Keratinocyte (primary cell): ENCODE measurements around the gene MAP3K3. TPM values are rescaled to one million over a fixed set of nuclear protein-coding genes. Genes with fewer than 3 reads are reported as not detected.

ENCODE experiments used
- DNase-seq: peaks from one replicate; pipeline ENCODE4 v3.0.0-alpha.2; 2011; ENCODE audit warnings: low read depth, missing footprints, low spot score
- FAIRE-seq: peaks from 2 replicates; lab custom pipeline; 2011; peaks lifted over from hg19 to GRCh38; lab: Jason Lieb, UNC
- H2AFZ ChIP-seq: 2 replicates; pipeline ENCODE4 v1.6.0; 2012; ENCODE audit warnings: low read length, control low read depth, inconsistent platforms; ENCODE audit not compliant: control insufficient read depth
- H3K27ac ChIP-seq: 2 replicates; pipeline ENCODE4 v1.5.1; 2011; ENCODE audit warnings: low read length; ENCODE audit not compliant: control insufficient read depth, insufficient read depth
- H3K27me3 ChIP-seq: 3 replicates; pipeline ENCODE4 v1.6.0; 2011; ENCODE audit warnings: low read length; ENCODE audit not compliant: control insufficient read depth, insufficient read depth; ENCODE audit errors: extremely low read depth
- H3K36me3 ChIP-seq, 2 experiments: 2 replicates in 1 of 2; 3 replicates in 1 of 2; pipeline ENCODE4 v1.5.1; 2011; ENCODE audit warnings: low read length in 2 of 2, mild to moderate bottlenecking in 1 of 2; ENCODE audit not compliant: control insufficient read depth in 2 of 2, insufficient read depth in 2 of 2; ENCODE audit errors: extremely low read depth in 1 of 2
- H3K4me1 ChIP-seq: 3 replicates; pipeline ENCODE4 v1.5.1; 2011; ENCODE audit warnings: low read length; ENCODE audit not compliant: control insufficient read depth, insufficient read depth; ENCODE audit errors: extremely low read depth
- H3K4me2 ChIP-seq: 3 replicates; pipeline ENCODE4 v1.6.0; 2011; ENCODE audit warnings: low read depth, low read length; ENCODE audit not compliant: control insufficient read depth, insufficient read depth; ENCODE audit errors: extremely low read depth
- H3K4me3 ChIP-seq, 3 experiments: fragments of 200-600 bp in 1 of 3; sonication (generic) in 1 of 3; 2 replicates in 2 of 3; 3 replicates in 1 of 3; pipeline ENCODE4 v1.5.1; 2011 to 2016; ENCODE audit warnings: low read length in 3 of 3, mild to moderate bottlenecking in 3 of 3, control low read depth in 2 of 3, inconsistent platforms in 1 of 3, low read depth in 1 of 3, mixed read lengths in 1 of 3, mixed run types in 1 of 3, moderate library complexity in 1 of 3; ENCODE audit not compliant: control insufficient read depth in 2 of 3, insufficient read depth in 2 of 3; ENCODE audit errors: extremely low read depth in 1 of 3
- H3K79me2 ChIP-seq: 2 replicates; pipeline ENCODE4 v1.6.0; 2012; ENCODE audit warnings: low read length; ENCODE audit not compliant: control insufficient read depth, insufficient read depth
- H3K9ac ChIP-seq: 3 replicates; pipeline ENCODE4 v1.6.0; 2011; ENCODE audit warnings: low read length; ENCODE audit not compliant: control insufficient read depth, insufficient read depth; ENCODE audit errors: extremely low read depth
- H3K9me1 ChIP-seq: 3 replicates; pipeline ENCODE4 v1.6.0; 2011; ENCODE audit warnings: low read length; ENCODE audit not compliant: control insufficient read depth, insufficient read depth; ENCODE audit errors: extremely low read depth
- H3K9me3 ChIP-seq: 2 replicates; pipeline ENCODE4 v1.5.1; 2012; ENCODE audit warnings: low read depth, low read length; ENCODE audit not compliant: control insufficient read depth
- H4K20me1 ChIP-seq: 3 replicates; pipeline ENCODE4 v1.6.0; 2011; ENCODE audit warnings: low read length; ENCODE audit not compliant: control insufficient read depth, insufficient read depth; ENCODE audit errors: extremely low read depth
- CTCF ChIP-seq, 3 experiments: IDR thresholded peaks in 1 of 3; conservative IDR thresholded peaks in 1 of 3; optimal IDR thresholded peaks in 1 of 3; 2 replicates in 2 of 3; 3 replicates in 1 of 3; pipeline versions ENCODE3 to v1.5.1; 2011; ENCODE audit warnings: low read length in 3 of 3, mild to moderate bottlenecking in 3 of 3, moderate library complexity in 2 of 3, control low read depth in 1 of 3, inconsistent platforms in 1 of 3; ENCODE audit not compliant: insufficient read depth in 2 of 3; ENCODE audit errors: extremely low read depth in 1 of 3
- EZH2 ChIP-seq: IDR thresholded peaks from one replicate; pipeline ENCODE4 v1.6.1; 2012; ENCODE audit warnings: inconsistent platforms, mild to moderate bottlenecking, low read length, moderate library complexity
- dilution Hi-C: fragments of 300-500 bp; cut with MboI; formaldehyde crosslinking; loops from one replicate; pipeline ENCODE4 v1.7.0; 2020; ENCODE audit warnings: low sequenced_read_pairs; ENCODE audit not compliant: extremely low pct_ligation_motif_present
- polyA plus RNA-seq, 5 experiments: library from polyadenylated mRNA; depleted of rRNA in 3 of 5; stranded (reverse) in 3 of 5; stranded (forward) in 1 of 5; unstranded in 1 of 5; fragments of >200 nt; gene quantifications; 1 replicate in 1 of 5; 2 replicates in 3 of 5; 3 replicates in 1 of 5; pipeline versions ENCODE4 v1.2.1 to v1.2.3, GENCODE V29; 2011 to 2012; ENCODE audit warnings: missing spikeins in 2 of 5, low read depth in 1 of 5, low replicate concordance in 1 of 5

Gene MAP3K3
- polyA plus RNA-seq, 1 donor (not counting 4 experiments of a cell fraction or from before 2014, with no cell fraction given), result 9.8 TPM

GRCh38 chr17:63646488-63646806, 24.2 kb downstream of the MAP3K3 start:
- TF ChIP-seq EZH2 (no peak), CTCF (optimal IDR thresholded peaks at IDR 0.05 in 1 of 3, IDR thresholded peaks at IDR 0.05 in 1 of 3, conservative IDR thresholded peaks at IDR 0.05 in 1 of 3; ENCODE audit: extremely low read depth in 1 of 3, insufficient read depth in 2 of 3, low read length in 3 of 3) (no peak)
- H4K20me1 ChIP-seq, result no peaks in the 10 kb centered on the region
- H3K27ac ChIP-seq, result no peak overlapping the region
- H3K4me2 ChIP-seq, result peak overlapping the region; percentile 29
- no peak overlapping the region for H2AFZ ChIP-seq
- H3K9ac ChIP-seq, result no peak overlapping the region
- H3K27me3 ChIP-seq, result no peaks in the 10 kb centered on the region
- no peaks in the 10 kb centered on the region for H3K79me2 ChIP-seq
- FAIRE-seq, result no peak
- dilution Hi-C loops, result no loop called here
- H3K4me1 ChIP-seq, result peaks cover 23% of the 10 kb centered on the region
- H3K9me1 ChIP-seq, result peaks cover 2% of the 10 kb centered on the region
- DNase-seq, result no peak
- H3K36me3 ChIP-seq, result no peaks in the 10 kb centered on the region
- no peaks in the 10 kb centered on the region for H3K9me3 ChIP-seq
- H3K4me3 ChIP-seq, result no peak overlapping the region

- H3K4me3 ChIP-seq, result no peak overlapping the region
- FAIRE-seq, result peak; percentile 13
- no peak overlapping the region for H3K9ac ChIP-seq
- no peak overlapping the region for H3K4me2 ChIP-seq
- no peak overlapping the region for H3K27ac ChIP-seq
- H3K27me3 ChIP-seq, result no peaks in the 10 kb centered on the region
- H3K79me2 ChIP-seq, result no peaks in the 10 kb centered on the region
- H4K20me1 ChIP-seq, result no peaks in the 10 kb centered on the region
- peaks cover 2% of the 10 kb centered on the region for H3K9me1 ChIP-seq
- TF ChIP-seq EZH2 (no peak), CTCF (optimal IDR thresholded peaks at IDR 0.05 in 1 of 3, IDR thresholded peaks at IDR 0.05 in 1 of 3, conservative IDR thresholded peaks at IDR 0.05 in 1 of 3; ENCODE audit: extremely low read depth in 1 of 3, insufficient read depth in 2 of 3, low read length in 3 of 3) (no peak)
- H3K36me3 ChIP-seq, result no peaks in the 10 kb centered on the region
- H3K9me3 ChIP-seq, result no peaks in the 10 kb centered on the region
- dilution Hi-C loops, result no loop called here
- no peak overlapping the region for H2AFZ ChIP-seq
- peaks cover 23% of the 10 kb centered on the region for H3K4me1 ChIP-seq
- DNase-seq, result no peak
Observed at GRCh38 chr17:63647065-63647725, 25.0 kb downstream of the MAP3K3 start.
